LNCAP (cell line): Measurements from ENCODE around the gene TGM5.

Experiments
- TF ChIP-seq, protein P1 (sequence below): fragments of 450-650 bp; IDR thresholded peaks from 2 replicates; pipeline ENCODE4 v1.5.1; 2017; ENCODE audit warnings: mild to moderate bottlenecking

Gene TGM5

DNA sequence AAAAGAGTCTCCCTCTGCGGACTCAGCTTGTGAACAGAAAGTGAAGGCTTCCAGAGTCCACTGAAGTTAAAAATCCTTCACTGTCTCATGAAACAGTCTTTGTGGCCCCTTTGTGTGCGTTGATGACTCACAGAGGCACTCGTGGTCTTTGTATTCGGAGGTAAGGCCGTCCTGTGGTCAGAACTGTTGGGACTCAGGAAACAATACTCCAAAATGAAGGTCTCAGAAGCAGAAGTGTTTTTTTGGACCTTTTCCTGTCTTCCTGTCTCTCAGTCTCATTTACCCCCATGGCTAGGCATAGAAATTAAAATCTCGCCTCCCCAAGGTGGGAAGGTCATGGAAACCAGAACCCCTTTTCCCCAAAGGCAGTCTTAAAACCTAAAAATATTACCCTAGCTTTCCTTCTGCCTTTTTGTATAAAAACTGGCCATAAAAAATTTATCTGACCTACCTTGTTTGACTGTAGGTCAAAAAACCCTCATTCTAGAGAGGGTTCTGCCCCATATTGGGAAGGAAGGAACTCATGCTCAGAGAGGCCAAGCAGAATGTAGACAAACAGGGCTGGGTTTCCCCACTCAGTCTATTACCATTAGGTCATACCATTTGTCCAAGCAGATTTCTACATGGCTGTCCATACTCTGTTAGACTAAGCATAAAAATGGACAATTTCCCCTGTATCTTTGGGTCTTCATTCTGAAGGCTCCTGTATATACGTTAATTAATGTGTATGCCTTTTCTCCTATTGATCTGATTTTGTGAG is 26.8 kb downstream of the TGM5 start:
- TF ChIP-seq, protein P1, sequence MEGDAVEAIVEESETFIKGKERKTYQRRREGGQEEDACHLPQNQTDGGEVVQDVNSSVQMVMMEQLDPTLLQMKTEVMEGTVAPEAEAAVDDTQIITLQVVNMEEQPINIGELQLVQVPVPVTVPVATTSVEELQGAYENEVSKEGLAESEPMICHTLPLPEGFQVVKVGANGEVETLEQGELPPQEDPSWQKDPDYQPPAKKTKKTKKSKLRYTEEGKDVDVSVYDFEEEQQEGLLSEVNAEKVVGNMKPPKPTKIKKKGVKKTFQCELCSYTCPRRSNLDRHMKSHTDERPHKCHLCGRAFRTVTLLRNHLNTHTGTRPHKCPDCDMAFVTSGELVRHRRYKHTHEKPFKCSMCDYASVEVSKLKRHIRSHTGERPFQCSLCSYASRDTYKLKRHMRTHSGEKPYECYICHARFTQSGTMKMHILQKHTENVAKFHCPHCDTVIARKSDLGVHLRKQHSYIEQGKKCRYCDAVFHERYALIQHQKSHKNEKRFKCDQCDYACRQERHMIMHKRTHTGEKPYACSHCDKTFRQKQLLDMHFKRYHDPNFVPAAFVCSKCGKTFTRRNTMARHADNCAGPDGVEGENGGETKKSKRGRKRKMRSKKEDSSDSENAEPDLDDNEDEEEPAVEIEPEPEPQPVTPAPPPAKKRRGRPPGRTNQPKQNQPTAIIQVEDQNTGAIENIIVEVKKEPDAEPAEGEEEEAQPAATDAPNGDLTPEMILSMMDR = no peak

DNA sequence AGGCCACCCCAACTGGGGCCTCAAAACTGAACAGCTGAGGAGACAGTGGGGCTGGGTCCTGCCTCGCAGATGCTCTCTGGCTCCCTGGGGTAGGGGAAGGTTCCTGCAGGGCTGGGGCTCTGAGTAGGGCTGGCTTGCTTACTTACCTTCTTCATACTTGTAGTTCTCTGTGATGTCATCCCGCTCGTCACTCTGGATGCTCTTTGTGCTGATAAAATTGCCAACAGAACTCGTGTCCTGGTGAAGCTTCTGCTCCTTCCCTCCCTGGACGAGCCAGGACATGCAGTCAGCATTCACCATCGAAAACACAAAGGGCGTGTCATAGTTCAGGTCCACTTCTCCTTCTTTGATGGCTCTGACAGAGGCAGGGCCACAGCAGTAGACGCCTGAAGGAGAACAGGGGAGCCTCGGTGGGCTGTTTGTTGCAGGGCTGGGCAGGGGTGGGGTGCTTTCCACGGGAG is 28.0 kb downstream of the TGM5 start:
- TF ChIP-seq, protein P1 = no peak

DNA sequence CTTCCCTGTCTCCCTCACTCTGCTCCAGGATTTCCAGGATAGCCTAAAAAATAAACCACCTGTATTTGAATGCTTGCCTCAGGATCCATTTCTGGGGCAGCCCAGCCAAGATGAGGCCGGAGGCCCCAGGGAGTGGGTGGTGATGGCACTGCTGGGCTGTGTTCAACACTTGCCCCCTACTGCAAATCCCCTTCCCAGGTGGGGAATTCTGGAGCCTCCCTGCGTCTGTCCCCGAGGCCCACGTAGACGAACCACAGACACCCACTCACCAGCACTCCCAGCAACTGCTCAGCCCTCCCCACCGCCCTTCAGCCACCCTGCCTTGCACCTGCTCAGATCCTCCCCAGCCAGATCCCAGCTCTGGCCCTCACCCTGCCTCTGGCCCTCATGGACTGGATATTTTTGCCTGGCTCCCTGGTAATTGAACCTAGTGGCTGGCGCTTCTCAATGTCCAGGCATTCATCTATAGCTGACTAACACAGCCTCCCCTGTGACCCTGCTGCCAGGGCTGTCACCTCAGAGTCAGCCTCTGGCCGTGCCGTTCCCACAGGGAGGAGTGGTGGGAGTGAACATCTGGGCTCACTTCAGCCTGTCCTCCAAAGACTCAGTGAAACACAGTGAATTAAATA is 28.8 kb downstream of the TGM5 start:
- TF ChIP-seq, protein P1 = no peak

DNA sequence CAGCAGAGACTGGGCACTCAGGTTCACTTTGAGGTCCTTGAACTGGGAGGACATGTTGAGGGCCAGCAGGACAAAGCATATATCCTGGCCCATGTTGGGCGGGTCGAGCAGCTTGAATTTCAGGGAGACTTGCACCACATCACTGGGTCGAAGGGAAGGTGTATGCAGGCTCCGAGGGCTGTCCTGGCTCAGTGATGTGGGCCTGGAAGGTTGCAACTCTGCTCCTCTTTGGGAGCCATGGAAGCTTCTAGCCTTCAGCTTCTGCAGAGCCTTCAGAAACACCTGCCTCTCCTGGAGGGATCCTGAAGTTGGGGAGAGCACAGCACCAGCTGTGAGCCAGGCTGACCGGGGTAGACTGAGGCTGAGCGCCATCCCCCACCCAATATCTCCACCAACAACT is 31.2 kb downstream of the TGM5 start:
- TF ChIP-seq, protein P1 = no peak

DNA sequence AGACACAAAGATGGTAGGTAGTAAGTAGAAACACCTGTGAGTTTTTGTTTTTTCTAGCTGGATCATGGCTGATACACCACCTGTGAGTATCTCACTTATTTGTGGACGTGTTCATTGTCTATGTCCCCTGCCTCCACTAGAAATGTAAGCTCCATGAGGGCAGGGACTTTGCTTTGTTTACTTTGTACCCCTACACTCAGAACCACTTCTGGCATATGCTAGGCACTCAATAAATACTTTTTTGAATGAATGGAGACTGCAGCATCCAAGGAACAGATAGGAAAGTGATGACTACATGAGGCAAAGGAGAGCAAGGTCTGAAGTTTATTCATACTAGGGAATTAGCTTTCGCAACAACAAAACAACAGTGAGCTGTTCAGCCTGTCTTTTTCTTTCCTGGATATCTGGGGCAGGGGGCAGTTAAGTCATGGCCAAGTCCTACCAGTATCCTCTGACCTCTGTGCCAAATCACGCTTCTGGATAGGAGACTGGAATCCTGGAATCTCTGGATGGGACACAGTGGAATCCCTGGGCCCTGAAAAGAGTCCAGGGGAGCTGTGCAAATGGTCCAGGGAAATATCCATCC is 34.3 kb downstream of the TGM5 start:
- TF ChIP-seq, protein P1 = no peak

DNA sequence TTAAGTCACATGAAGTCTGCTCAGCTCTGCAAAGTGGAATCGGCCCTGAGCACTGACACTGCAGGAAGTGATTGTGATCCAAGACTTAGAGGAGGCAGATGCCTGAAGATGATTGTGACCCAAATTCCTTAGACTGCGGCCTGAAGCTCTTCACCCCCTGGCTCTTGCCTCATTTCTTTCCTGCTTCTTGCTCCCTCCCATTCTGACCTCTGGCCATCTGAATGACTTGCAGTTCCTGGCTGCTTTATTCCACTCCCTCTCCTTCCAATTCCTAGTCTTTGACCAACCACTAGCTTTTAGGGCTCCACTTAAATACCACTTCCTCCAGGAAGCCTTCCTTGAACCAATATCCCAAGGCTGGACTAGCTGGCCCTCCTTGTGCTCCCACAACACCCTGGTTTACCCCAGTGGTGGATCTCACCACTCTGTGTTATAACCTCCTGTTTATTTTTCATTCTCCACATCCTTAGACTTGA is 36.0 kb downstream of the TGM5 start:
- TF ChIP-seq, protein P1 = no peak

DNA sequence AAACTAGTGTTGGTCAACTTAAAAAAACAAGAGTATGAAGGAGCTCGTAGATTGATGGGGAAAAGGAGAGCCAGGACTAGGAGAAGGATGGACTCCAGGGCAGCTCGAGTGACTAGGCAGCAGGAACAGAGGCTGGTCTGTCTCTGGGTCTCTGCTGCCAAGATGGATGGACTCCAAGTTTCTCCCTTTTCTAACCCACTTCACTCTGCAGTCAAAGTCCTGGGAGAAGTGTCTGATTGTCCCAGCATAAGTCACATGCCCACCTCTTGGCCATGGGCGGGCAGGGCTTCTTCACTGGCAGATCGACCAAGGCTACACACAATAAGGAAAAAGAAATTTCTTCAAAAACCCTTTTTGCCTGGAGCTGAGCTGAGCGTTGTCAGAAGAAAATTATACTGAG is 36.8 kb downstream of the TGM5 start:
- TF ChIP-seq, protein P1 = no peak
